H9 (cell line): ENCODE results near the gene TEAD1. TPM values are rescaled to one million over a fixed set of nuclear protein-coding genes. Genes with fewer than 3 reads are reported as not detected.

Experiments used
- DNase-seq: peaks from one replicate; pipeline ENCODE4 v3.0.0-alpha.2; 2017
- H2AFZ ChIP-seq: one replicate; pipeline ENCODE4 v1.6.1; 2013; ENCODE audit warnings: mild to moderate bottlenecking, low read length, control low read depth, moderate library complexity
- H2AK5ac ChIP-seq: 2 replicates; pipeline ENCODE4 v1.6.1; 2013; ENCODE audit warnings: low read length, control low read depth, mixed read lengths; ENCODE audit not compliant: insufficient read length
- H2BK120ac ChIP-seq: one replicate; pipeline ENCODE4 v1.6.1; 2013; ENCODE audit warnings: low read depth, mild to moderate bottlenecking, low read length, control low read depth, inconsistent platforms; ENCODE audit not compliant: poor library complexity, severe bottlenecking
- H2BK12ac ChIP-seq: 2 replicates; pipeline ENCODE4 v1.6.1; 2013; ENCODE audit warnings: low read length, control low read depth, mixed read lengths, low read depth; ENCODE audit not compliant: insufficient read length
- H2BK15ac ChIP-seq: 2 replicates; pipeline ENCODE4 v1.6.1; 2013; ENCODE audit warnings: low read depth, low read length, control low read depth
- H2BK20ac ChIP-seq: one replicate; pipeline ENCODE4 v1.6.1; 2013; ENCODE audit warnings: low read depth, mild to moderate bottlenecking, low read length, control low read depth, inconsistent platforms; ENCODE audit not compliant: poor library complexity, severe bottlenecking
- H2BK5ac ChIP-seq: 2 replicates; pipeline ENCODE4 v1.6.1; 2013; ENCODE audit warnings: low read length, control low read depth, mixed read lengths; ENCODE audit not compliant: insufficient read length
- H3K14ac ChIP-seq: 2 replicates; pipeline ENCODE4 v1.6.1; 2013; ENCODE audit warnings: low read length, control low read depth; ENCODE audit not compliant: insufficient read depth
- H3K18ac ChIP-seq: 2 replicates; pipeline ENCODE4 v1.6.1; 2013; ENCODE audit warnings: low read depth, mild to moderate bottlenecking, mixed read lengths, low read length, control low read depth; ENCODE audit not compliant: insufficient read length
- H3K23ac ChIP-seq: 2 replicates; pipeline ENCODE4 v1.6.1; 2013; ENCODE audit warnings: low read length, control low read depth, mixed read lengths, low read depth; ENCODE audit not compliant: insufficient read length
- H3K23me2 ChIP-seq: 2 replicates; pipeline ENCODE4 v1.6.1; 2013; ENCODE audit warnings: low read depth, mild to moderate bottlenecking, mixed read lengths, low read length, control low read depth; ENCODE audit not compliant: insufficient read length, poor library complexity, severe bottlenecking
- H3K27ac ChIP-seq: 2 replicates; pipeline ENCODE4 v1.5.1; 2013; ENCODE audit warnings: low read length, control low read depth, mixed read lengths, low read depth; ENCODE audit not compliant: insufficient read length
- H3K27me3 ChIP-seq: 2 replicates; pipeline ENCODE4 v1.6.1; 2013; ENCODE audit warnings: low read length, control low read depth, inconsistent platforms; ENCODE audit not compliant: insufficient read depth
- H3K4ac ChIP-seq: 2 replicates; pipeline ENCODE4 v1.6.1; 2013; ENCODE audit warnings: low read depth, mild to moderate bottlenecking, control low read depth, inconsistent platforms, low read length, moderate library complexity
- H3K4me1 ChIP-seq: 2 replicates; pipeline ENCODE4 v1.6.1; 2013; ENCODE audit warnings: low read length, control low read depth, inconsistent platforms; ENCODE audit not compliant: insufficient read depth
- H3K4me2 ChIP-seq: 2 replicates; pipeline ENCODE4 v1.6.1; 2013; ENCODE audit warnings: low read length, control low read depth, mixed read lengths; ENCODE audit not compliant: insufficient read length, insufficient read depth
- H3K56ac ChIP-seq: 2 replicates; pipeline ENCODE4 v1.6.1; 2013; ENCODE audit warnings: low read depth, mild to moderate bottlenecking, mixed read lengths, low read length, control low read depth; ENCODE audit not compliant: insufficient read length
- H3K79me1 ChIP-seq: 2 replicates; pipeline ENCODE4 v1.6.1; 2013; ENCODE audit warnings: low read depth, mild to moderate bottlenecking, moderate library complexity, low read length, control low read depth, inconsistent platforms; ENCODE audit not compliant: insufficient read depth, poor library complexity, severe bottlenecking
- H3K79me2 ChIP-seq: 2 replicates; pipeline ENCODE4 v1.6.1; 2013; ENCODE audit warnings: low read length, control low read depth, inconsistent platforms; ENCODE audit not compliant: insufficient read depth
- H3K9ac ChIP-seq: 2 replicates; pipeline ENCODE4 v1.6.1; 2013; ENCODE audit warnings: low read length, control low read depth, mixed read lengths; ENCODE audit not compliant: insufficient read length; ENCODE audit errors: extremely low read depth
- H3K9me3 ChIP-seq: one replicate; pipeline ENCODE4 v1.6.1; 2013; ENCODE audit warnings: low read depth, low read length, inconsistent platforms; ENCODE audit not compliant: control insufficient read depth
- H3T11ph ChIP-seq: one replicate; pipeline ENCODE4 v1.6.1; 2013; ENCODE audit warnings: mild to moderate bottlenecking, low read length, control low read depth, inconsistent platforms
- H4K20me1 ChIP-seq: one replicate; pipeline ENCODE4 v1.6.1; 2013; ENCODE audit not compliant: control insufficient read depth, insufficient read length, insufficient read depth
- H4K5ac ChIP-seq: 2 replicates; pipeline ENCODE4 v1.6.1; 2013; ENCODE audit warnings: low read depth, mild to moderate bottlenecking, mixed read lengths, low read length, control low read depth; ENCODE audit not compliant: insufficient read length
- H4K8ac ChIP-seq: replicated peaks from 2 replicates; pipeline ENCODE4 v1.6.1; 2013; ENCODE audit warnings: low read length, control low read depth, mixed read lengths, low read depth; ENCODE audit not compliant: insufficient read length
- H4K91ac ChIP-seq: 2 replicates; pipeline ENCODE4 v1.6.1; 2013; ENCODE audit warnings: low read depth, mild to moderate bottlenecking, moderate library complexity, mixed read lengths, low read length, control low read depth; ENCODE audit not compliant: insufficient read length
- H3K27ac Mint-ChIP-seq, 3 experiments: 2 replicates in 2 of 3; 3 replicates in 1 of 3; pipeline ENCODE4 v1.8.0; 2020 to 2021; ENCODE audit warnings: mixed read lengths in 3 of 3, mild to moderate bottlenecking in 1 of 3, moderate library complexity in 1 of 3
- H3K27me3 Mint-ChIP-seq: 2 replicates; pipeline ENCODE4 v1.8.0; 2021; ENCODE audit warnings: low read depth, mild to moderate bottlenecking, moderate library complexity, mixed read lengths
- H3K36me3 Mint-ChIP-seq, 3 experiments: 2 replicates in 2 of 3; 3 replicates in 1 of 3; pipeline ENCODE4 v1.8.0; 2020 to 2021; ENCODE audit warnings: low read depth in 3 of 3, mixed read lengths in 3 of 3; ENCODE audit not compliant: insufficient read depth in 1 of 3
- H3K4me1 Mint-ChIP-seq, 2 experiments: 2 replicates each; pipeline ENCODE4 v1.8.0; 2020; ENCODE audit warnings: mixed read lengths in 2 of 2
- H3K4me3 Mint-ChIP-seq, 2 experiments: 2 replicates in 1 of 2; 3 replicates in 1 of 2; pipeline ENCODE4 v1.8.0; 2020 to 2021; ENCODE audit warnings: mild to moderate bottlenecking in 2 of 2, mixed read lengths in 2 of 2, moderate library complexity in 1 of 2
- H3K9me3 Mint-ChIP-seq, 2 experiments: 2 replicates in 1 of 2; 3 replicates in 1 of 2; pipeline ENCODE4 v1.8.0; 2020; ENCODE audit warnings: mild to moderate bottlenecking in 2 of 2, mixed read lengths in 2 of 2, moderate library complexity in 1 of 2
- WGBS: extraction: QIAGEN DNeasy Blood & Tissue Kit; methylation state at CpG from one replicate; pipeline ENCODE4 v1.1.7; 2013; ENCODE audit warnings: missing lambda C conversion rate, low lambda C conversion rate, mixed read lengths; ENCODE audit not compliant: insufficient read length; ENCODE audit errors: extremely low coverage; 5-methylcytosine and 5-hydroxymethylcytosine counted together
- total RNA-seq: library from RNA; stranded (reverse); gene quantifications from 2 replicates; pipeline ENCODE4 v1.2.1, GENCODE V29; 2021
- TF ChIP-seq, protein P1 (sequence below): fragments of 200-600 bp; sonication (generic); conservative IDR thresholded peaks from 3 replicates; pipeline ENCODE4 v1.8.0; 2021; ENCODE audit warnings: antibody characterized with exemption, mild to moderate bottlenecking

The TEAD1 gene
- total RNA-seq, 1 experiment from 2014 or later = 75.1 TPM

GRCh38 chr11:12973528-12974181, 299.4 kb downstream of the TEAD1 start:
- no peak overlapping the region for H3K4me3 Mint-ChIP-seq
- H2BK15ac ChIP-seq = no peak overlapping the region
- no peak overlapping the region for H2BK20ac ChIP-seq
- no peaks in the 10 kb centered on the region for H3K4me1 ChIP-seq
- H3K27ac Mint-ChIP-seq = no peak overlapping the region
- H4K91ac ChIP-seq = no peak overlapping the region
- H3T11ph ChIP-seq = no peak overlapping the region
- H2BK5ac ChIP-seq = no peak overlapping the region
- no peak overlapping the region for H2AFZ ChIP-seq
- no peaks in the 10 kb centered on the region for H3K23me2 ChIP-seq
- H4K5ac ChIP-seq = no peak overlapping the region
- H4K20me1 ChIP-seq = no peaks in the 10 kb centered on the region
- TF ChIP-seq, protein P1, sequence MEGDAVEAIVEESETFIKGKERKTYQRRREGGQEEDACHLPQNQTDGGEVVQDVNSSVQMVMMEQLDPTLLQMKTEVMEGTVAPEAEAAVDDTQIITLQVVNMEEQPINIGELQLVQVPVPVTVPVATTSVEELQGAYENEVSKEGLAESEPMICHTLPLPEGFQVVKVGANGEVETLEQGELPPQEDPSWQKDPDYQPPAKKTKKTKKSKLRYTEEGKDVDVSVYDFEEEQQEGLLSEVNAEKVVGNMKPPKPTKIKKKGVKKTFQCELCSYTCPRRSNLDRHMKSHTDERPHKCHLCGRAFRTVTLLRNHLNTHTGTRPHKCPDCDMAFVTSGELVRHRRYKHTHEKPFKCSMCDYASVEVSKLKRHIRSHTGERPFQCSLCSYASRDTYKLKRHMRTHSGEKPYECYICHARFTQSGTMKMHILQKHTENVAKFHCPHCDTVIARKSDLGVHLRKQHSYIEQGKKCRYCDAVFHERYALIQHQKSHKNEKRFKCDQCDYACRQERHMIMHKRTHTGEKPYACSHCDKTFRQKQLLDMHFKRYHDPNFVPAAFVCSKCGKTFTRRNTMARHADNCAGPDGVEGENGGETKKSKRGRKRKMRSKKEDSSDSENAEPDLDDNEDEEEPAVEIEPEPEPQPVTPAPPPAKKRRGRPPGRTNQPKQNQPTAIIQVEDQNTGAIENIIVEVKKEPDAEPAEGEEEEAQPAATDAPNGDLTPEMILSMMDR = no peak
- no peak overlapping the region for H4K8ac ChIP-seq
- H3K4me2 ChIP-seq = no peak overlapping the region
- no peaks in the 10 kb centered on the region for H3K27me3 Mint-ChIP-seq
- no peaks in the 10 kb centered on the region for H3K9me3 ChIP-seq
- no peaks in the 10 kb centered on the region for H3K4me1 Mint-ChIP-seq
- H3K27ac ChIP-seq = no peak overlapping the region
- H3K4ac ChIP-seq = no peak overlapping the region
- H3K79me2 ChIP-seq = no peaks in the 10 kb centered on the region
- H3K14ac ChIP-seq = no peak overlapping the region
- H3K18ac ChIP-seq = no peak overlapping the region
- no peak for DNase-seq
- no peak overlapping the region for H3K23ac ChIP-seq
- no peak overlapping the region for H3K9ac ChIP-seq
- no peak overlapping the region for H2BK12ac ChIP-seq
- H3K56ac ChIP-seq = no peak overlapping the region
- no peaks in the 10 kb centered on the region for H3K36me3 Mint-ChIP-seq
- H3K9me3 Mint-ChIP-seq = no peaks in the 10 kb centered on the region
- H2BK120ac ChIP-seq = no peak overlapping the region
- no peak overlapping the region for H2AK5ac ChIP-seq
- no peaks in the 10 kb centered on the region for H3K79me1 ChIP-seq
- no peaks in the 10 kb centered on the region for H3K27me3 ChIP-seq
- no CpG with 5 or more reads among the region's 1 CpG for WGBS
